ENCODE data around the gene NRXN3. TPM values are rescaled to one million over a fixed set of nuclear protein-coding genes. Genes with fewer than 3 reads are reported as not detected.

Gene NRXN3
- polyA plus RNA-seq, 1 donor from 2014 or later, result 110 TPM

DNA sequence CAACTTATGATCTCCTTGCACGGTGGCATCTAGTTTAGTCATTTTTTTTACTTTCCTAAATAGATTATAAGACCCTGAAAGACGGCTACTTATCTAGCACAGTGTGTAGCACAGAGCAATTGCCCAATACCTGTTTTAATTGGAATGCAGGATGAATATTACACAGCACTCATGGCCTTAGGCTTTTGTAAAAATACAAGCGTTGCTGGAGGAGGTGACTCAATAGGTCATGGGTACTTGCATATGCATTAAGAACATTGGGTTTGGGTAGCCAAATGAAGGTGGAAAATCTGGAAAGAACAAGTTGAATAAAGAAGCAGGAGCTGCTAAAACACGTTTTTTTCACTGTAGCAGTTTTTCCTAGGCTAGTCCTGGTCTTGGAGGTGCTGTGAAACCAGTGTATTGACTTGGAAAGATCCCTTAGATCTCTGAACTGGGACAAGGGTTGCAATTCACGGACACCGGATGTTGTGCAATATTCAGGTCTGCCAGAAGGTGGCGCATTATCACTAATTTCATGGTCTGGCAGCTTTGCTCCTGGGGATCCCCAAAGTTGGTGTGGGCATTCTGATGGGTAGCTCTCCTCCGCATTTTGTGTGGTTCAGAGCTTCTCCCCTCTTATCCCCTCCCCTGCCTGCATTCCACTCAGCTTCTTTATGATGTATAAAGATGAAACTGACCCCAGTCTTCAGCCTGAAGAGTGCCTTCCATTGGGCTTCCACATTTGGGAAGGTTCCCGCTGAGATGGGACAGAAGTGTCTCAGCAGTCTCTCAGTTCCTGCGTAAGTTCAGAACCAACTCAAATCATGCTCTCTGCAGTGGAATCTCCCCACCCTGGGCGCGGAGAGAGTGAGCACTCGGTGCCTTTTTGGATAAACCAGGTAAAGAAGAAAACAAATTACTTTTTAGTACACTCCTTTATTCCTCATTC is 278.3 kb downstream of the NRXN3 start:
- H3K79me2 ChIP-seq (replicated peaks; ENCODE audit: insufficient read depth, low read length), result no peaks in the 10 kb centered on the region
- no peak overlapping the region for H3K9ac ChIP-seq (ENCODE audit: low read length)
- H3K9me3 ChIP-seq (ENCODE audit: low read length), result no peaks in the 10 kb centered on the region
- H4K20me1 ChIP-seq (ENCODE audit: insufficient read depth), result no peaks in the 10 kb centered on the region
- no peak overlapping the region for H2AFZ ChIP-seq (ENCODE audit: low read depth, low read length)
- no peak overlapping the region for H3K27ac ChIP-seq (ENCODE audit: low read length)
- H3K9me2 ChIP-seq (ENCODE audit: insufficient read depth, low read length), result no peaks in the 10 kb centered on the region
- no peaks in the 10 kb centered on the region for H3K27me3 ChIP-seq (ENCODE audit: insufficient read depth, low read depth, low read length)
- H3K4me2 ChIP-seq (ENCODE audit: low read length), result no peak overlapping the region
- H3K4me3 ChIP-seq (ENCODE audit: low read length), result no peak overlapping the region
- no peaks in the 10 kb centered on the region for H3F3A ChIP-seq (ENCODE audit: insufficient read depth, low read length, poor library complexity, severe bottlenecking)
- no peak for TF ChIP-seq POLR2AphosphoS5 (IDR thresholded peaks at IDR 0.05)
- TF ChIP-seq TAF1 (IDR thresholded peaks at IDR 0.05; ENCODE audit: low read depth), result no peak
- TF ChIP-seq EZH2 (IDR thresholded peaks at IDR 0.05; ENCODE audit: borderline replicate concordance, insufficient read depth, low read length, poor library complexity, severe bottlenecking), result no peak
- TF ChIP-seq SMC3 (conservative IDR thresholded peaks at IDR 0.05; ENCODE audit: poor library complexity), result peak; percentile 81
- TF ChIP-seq, protein P1, sequence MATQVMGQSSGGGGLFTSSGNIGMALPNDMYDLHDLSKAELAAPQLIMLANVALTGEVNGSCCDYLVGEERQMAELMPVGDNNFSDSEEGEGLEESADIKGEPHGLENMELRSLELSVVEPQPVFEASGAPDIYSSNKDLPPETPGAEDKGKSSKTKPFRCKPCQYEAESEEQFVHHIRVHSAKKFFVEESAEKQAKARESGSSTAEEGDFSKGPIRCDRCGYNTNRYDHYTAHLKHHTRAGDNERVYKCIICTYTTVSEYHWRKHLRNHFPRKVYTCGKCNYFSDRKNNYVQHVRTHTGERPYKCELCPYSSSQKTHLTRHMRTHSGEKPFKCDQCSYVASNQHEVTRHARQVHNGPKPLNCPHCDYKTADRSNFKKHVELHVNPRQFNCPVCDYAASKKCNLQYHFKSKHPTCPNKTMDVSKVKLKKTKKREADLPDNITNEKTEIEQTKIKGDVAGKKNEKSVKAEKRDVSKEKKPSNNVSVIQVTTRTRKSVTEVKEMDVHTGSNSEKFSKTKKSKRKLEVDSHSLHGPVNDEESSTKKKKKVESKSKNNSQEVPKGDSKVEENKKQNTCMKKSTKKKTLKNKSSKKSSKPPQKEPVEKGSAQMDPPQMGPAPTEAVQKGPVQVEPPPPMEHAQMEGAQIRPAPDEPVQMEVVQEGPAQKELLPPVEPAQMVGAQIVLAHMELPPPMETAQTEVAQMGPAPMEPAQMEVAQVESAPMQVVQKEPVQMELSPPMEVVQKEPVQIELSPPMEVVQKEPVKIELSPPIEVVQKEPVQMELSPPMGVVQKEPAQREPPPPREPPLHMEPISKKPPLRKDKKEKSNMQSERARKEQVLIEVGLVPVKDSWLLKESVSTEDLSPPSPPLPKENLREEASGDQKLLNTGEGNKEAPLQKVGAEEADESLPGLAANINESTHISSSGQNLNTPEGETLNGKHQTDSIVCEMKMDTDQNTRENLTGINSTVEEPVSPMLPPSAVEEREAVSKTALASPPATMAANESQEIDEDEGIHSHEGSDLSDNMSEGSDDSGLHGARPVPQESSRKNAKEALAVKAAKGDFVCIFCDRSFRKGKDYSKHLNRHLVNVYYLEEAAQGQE (IDR thresholded peaks at IDR 0.05; ENCODE audit: borderline replicate concordance), result no peak
- TF ChIP-seq, protein P2, sequence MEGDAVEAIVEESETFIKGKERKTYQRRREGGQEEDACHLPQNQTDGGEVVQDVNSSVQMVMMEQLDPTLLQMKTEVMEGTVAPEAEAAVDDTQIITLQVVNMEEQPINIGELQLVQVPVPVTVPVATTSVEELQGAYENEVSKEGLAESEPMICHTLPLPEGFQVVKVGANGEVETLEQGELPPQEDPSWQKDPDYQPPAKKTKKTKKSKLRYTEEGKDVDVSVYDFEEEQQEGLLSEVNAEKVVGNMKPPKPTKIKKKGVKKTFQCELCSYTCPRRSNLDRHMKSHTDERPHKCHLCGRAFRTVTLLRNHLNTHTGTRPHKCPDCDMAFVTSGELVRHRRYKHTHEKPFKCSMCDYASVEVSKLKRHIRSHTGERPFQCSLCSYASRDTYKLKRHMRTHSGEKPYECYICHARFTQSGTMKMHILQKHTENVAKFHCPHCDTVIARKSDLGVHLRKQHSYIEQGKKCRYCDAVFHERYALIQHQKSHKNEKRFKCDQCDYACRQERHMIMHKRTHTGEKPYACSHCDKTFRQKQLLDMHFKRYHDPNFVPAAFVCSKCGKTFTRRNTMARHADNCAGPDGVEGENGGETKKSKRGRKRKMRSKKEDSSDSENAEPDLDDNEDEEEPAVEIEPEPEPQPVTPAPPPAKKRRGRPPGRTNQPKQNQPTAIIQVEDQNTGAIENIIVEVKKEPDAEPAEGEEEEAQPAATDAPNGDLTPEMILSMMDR (IDR thresholded peaks at IDR 0.05; ENCODE audit: poor library complexity, severe bottlenecking), result peak; percentile 76
- peak; percentile 73 for TF ChIP-seq RAD21 (conservative IDR thresholded peaks at IDR 0.05)
- no peak for TF ChIP-seq EP300 (conservative IDR thresholded peaks at IDR 0.05; ENCODE audit: poor library complexity, severe bottlenecking)
- no peak for TF ChIP-seq MXI1 (conservative IDR thresholded peaks at IDR 0.05; ENCODE audit: poor library complexity, severe bottlenecking)
- no peaks in the 10 kb centered on the region for H3K36me3 ChIP-seq (ENCODE audit: insufficient read depth, low read length)

DNA sequence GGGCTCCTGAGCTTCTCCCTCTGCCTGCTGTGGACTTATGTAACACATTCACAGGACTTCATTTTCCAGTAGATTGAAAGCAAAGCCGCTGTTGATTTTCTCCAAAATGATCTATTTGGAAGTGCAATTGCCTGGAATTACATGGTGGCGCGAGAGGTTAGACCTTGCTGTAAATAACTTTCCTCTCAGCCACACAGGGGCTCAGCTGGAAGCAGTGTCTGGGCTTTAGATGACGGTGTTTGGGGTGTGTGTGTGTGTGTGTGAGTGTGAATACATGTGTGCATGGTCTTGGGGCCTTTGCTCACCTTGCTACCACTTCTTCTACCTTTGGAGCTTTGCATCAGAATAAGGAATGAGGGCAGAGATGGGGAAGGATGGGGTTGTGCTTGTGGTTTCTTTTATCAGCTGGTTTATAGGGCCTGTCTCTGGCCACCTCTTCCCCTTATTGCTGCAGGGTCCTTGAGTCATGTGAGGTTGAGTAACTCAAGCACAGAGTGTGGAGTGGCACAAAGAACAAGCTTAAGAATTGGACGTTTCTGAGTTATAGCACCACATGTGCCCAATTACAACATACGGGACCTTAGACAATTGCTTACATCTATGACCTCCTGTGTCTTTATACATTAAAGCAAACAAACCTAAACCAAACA is 280.6 kb downstream of the NRXN3 start:
- TF ChIP-seq, protein P1 (IDR thresholded peaks at IDR 0.05; ENCODE audit: borderline replicate concordance), result peak; percentile 69
- no peak for TF ChIP-seq SMC3 (conservative IDR thresholded peaks at IDR 0.05; ENCODE audit: poor library complexity)
- no peak for TF ChIP-seq TAF1 (IDR thresholded peaks at IDR 0.05; ENCODE audit: low read depth)
- Histone ChIP-seq H4K20me1 (ENCODE audit: insufficient read depth) (no peaks in the 10 kb centered on the region), H3K4me2 (ENCODE audit: low read length) (no peak overlapping the region)

More for the DNA sequence above, 280.6 kb downstream of the NRXN3 start:
- Histone ChIP-seq H3K9ac (ENCODE audit: low read length) (no peak overlapping the region), H3K36me3 (ENCODE audit: insufficient read depth, low read length) (no peaks in the 10 kb centered on the region), H3K9me3 (ENCODE audit: low read length) (no peaks in the 10 kb centered on the region), H3K9me2 (ENCODE audit: insufficient read depth, low read length) (no peaks in the 10 kb centered on the region), H3K27ac (ENCODE audit: low read length) (no peak overlapping the region), H3K27me3 (ENCODE audit: insufficient read depth, low read depth, low read length) (no peaks in the 10 kb centered on the region), H3K79me2 (replicated peaks; ENCODE audit: insufficient read depth, low read length) (no peaks in the 10 kb centered on the region), H2AFZ (ENCODE audit: low read depth, low read length) (no peak overlapping the region), H3K4me3 (ENCODE audit: low read length) (no peak overlapping the region), H3F3A (ENCODE audit: insufficient read depth, low read length, poor library complexity, severe bottlenecking) (no peaks in the 10 kb centered on the region)
